ENCODE data around the gene IMPACT.
A peak's percentile ranks its signal among the peaks of the same experiment; 100 is the strongest.

The IMPACT gene

DNA sequence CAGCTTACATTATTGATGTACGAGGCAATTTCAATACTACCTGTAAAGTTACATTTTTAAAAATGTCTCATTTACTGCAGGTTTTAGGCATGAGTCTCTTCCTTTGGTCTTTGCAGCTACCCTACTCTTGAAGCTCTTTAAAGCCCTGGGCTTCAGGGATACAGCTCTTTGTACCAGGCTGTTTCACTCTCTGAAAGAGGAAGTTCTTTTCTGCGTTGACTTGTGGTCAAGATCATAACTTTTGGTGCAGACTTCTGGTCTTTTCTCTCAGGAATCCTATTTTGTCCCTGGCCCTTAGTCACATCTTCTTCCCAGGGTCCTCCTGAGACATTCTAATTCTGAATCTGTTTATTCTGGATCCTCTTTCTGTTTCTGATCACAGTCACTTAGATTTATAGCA, 17.4 kb downstream of the IMPACT start:
- H3K4me2 ChIP-seq (ENCODE audit: low read depth, low read length): peak overlapping the region; percentile 10
- no peak for TF ChIP-seq EZH2phosphoT487 (IDR thresholded peaks at IDR 0.05; ENCODE audit: low read length)
- no peak for TF ChIP-seq EZH2 (optimal IDR thresholded peaks at IDR 0.05; ENCODE audit: low read depth, low read length)
- TF ChIP-seq, protein P1, sequence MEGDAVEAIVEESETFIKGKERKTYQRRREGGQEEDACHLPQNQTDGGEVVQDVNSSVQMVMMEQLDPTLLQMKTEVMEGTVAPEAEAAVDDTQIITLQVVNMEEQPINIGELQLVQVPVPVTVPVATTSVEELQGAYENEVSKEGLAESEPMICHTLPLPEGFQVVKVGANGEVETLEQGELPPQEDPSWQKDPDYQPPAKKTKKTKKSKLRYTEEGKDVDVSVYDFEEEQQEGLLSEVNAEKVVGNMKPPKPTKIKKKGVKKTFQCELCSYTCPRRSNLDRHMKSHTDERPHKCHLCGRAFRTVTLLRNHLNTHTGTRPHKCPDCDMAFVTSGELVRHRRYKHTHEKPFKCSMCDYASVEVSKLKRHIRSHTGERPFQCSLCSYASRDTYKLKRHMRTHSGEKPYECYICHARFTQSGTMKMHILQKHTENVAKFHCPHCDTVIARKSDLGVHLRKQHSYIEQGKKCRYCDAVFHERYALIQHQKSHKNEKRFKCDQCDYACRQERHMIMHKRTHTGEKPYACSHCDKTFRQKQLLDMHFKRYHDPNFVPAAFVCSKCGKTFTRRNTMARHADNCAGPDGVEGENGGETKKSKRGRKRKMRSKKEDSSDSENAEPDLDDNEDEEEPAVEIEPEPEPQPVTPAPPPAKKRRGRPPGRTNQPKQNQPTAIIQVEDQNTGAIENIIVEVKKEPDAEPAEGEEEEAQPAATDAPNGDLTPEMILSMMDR (IDR thresholded peaks at IDR 0.05; ENCODE audit: low read length): no peak
- DNase-seq: peak; percentile 56
- H3K4me1 ChIP-seq (ENCODE audit: low read length): peaks cover 43% of the 10 kb centered on the region
- peak overlapping the region; percentile 14; the same call in 1 of the 2 replicates for H3K27ac ChIP-seq (ENCODE audit: low read length)
- H3K36me3 ChIP-seq (replicated peaks; ENCODE audit: insufficient read depth, low read length): no peaks in the 10 kb centered on the region
- H3K27me3 ChIP-seq (replicated peaks; ENCODE audit: insufficient read depth, low read length): no peaks in the 10 kb centered on the region
- H3K9me2 ChIP-seq (replicated peaks; ENCODE audit: insufficient read depth, low read length): no peaks in the 10 kb centered on the region
- peaks cover 27% of the 10 kb centered on the region for H3F3A ChIP-seq (ENCODE audit: insufficient read depth, low read length)
- H3K79me2 ChIP-seq (ENCODE audit: low read length): no peaks in the 10 kb centered on the region
- no peak overlapping the region for H3K4me3 ChIP-seq (ENCODE audit: low read length)
- H2AFZ ChIP-seq (ENCODE audit: low read length): no peak overlapping the region
- no peaks in the 10 kb centered on the region for H3K9me3 ChIP-seq (replicated peaks; ENCODE audit: insufficient read depth, low read length)
- H4K20me1 ChIP-seq (ENCODE audit: insufficient read depth, low read length): no peaks in the 10 kb centered on the region
- H3K9ac ChIP-seq (ENCODE audit: low read length): no peak overlapping the region

DNA sequence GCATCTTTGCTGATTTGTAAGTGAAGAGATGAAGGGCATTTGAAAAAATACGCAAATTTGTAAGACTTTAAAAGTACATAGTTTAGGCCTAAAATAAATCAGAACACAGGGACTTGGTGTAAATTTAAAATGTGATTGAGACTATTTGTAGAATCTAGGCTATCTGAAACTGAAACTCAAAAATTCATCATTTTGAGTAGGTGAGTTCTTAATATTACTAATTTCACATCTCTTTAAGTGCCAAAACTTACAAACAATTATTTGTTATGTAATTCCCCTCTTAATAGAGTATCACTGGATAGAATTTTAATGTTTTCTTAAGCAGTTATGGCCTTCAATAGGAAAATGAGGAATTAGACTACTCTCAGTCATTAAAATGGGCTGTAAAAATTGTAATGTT, 20.0 kb downstream of the IMPACT start:
- Histone ChIP-seq H3K27ac (ENCODE audit: low read length) (peak overlapping the region; percentile 5; the same call in 1 of the 2 replicates), H2AFZ (ENCODE audit: low read length) (no peak overlapping the region), H3K79me2 (ENCODE audit: low read length) (no peaks in the 10 kb centered on the region), H3K4me3 (ENCODE audit: low read length) (peak overlapping the region; percentile 10; the same call in 1 of the 2 replicates), H3F3A (ENCODE audit: insufficient read depth, low read length) (peaks cover 27% of the 10 kb centered on the region), H3K9ac (ENCODE audit: low read length) (no peak overlapping the region), H3K9me3 (replicated peaks; ENCODE audit: insufficient read depth, low read length) (no peaks in the 10 kb centered on the region), H3K27me3 (replicated peaks; ENCODE audit: insufficient read depth, low read length) (no peaks in the 10 kb centered on the region), H3K36me3 (replicated peaks; ENCODE audit: insufficient read depth, low read length) (no peaks in the 10 kb centered on the region), H3K9me2 (replicated peaks; ENCODE audit: insufficient read depth, low read length) (no peaks in the 10 kb centered on the region), H3K4me1 (ENCODE audit: low read length) (peaks cover 48% of the 10 kb centered on the region), H4K20me1 (ENCODE audit: insufficient read depth, low read length) (no peaks in the 10 kb centered on the region), H3K4me2 (ENCODE audit: low read depth, low read length) (peak overlapping the region; percentile 58)
- TF ChIP-seq EZH2 (optimal IDR thresholded peaks at IDR 0.05; ENCODE audit: low read depth, low read length): no peak
- TF ChIP-seq, protein P1 (IDR thresholded peaks at IDR 0.05; ENCODE audit: low read length): no peak
- TF ChIP-seq EZH2phosphoT487 (IDR thresholded peaks at IDR 0.05; ENCODE audit: low read length): no peak
- peak; percentile 49 for DNase-seq

DNA sequence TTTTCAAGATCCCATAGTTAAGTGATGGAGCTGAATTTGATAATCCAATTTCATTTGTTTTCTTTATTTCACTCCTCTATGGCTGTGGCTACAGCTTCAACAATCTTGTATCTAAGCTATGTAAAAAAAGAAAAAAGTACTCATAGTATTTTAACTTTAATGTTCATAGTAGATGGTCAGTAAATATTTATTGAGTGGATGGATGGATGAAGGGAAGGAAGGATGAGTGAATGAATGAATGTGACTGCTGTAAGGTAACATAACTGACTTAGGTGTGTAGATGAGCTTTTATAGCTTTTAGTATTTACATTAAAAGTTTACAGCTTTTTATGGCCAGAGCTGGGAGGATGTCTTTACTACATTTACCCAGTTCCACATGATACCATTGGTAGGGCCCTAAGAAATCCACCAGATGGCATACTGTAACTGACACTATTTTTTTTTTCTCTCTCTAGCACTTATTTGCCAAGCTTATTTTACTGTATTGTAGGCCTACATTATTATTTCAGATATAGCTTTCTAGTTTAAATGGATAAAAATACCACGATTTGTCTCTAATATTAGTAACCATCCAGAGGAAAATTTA, 20.6 kb downstream of the IMPACT start:
- Histone ChIP-seq H3K4me3 (ENCODE audit: low read length) (0 out of 2 replicates have a peak overlapping the region, but pooled peaks have one; percentile 10), H3K27ac (ENCODE audit: low read length) (no peak overlapping the region)
- DNase-seq: peak; percentile 19

More for the DNA sequence above, 20.6 kb downstream of the IMPACT start:
- H2AFZ ChIP-seq (ENCODE audit: low read length): no peak overlapping the region
- H3K4me2 ChIP-seq (ENCODE audit: low read depth, low read length): peak overlapping the region; percentile 58
- H4K20me1 ChIP-seq (ENCODE audit: insufficient read depth, low read length): no peaks in the 10 kb centered on the region
- TF ChIP-seq EZH2phosphoT487 (IDR thresholded peaks at IDR 0.05; ENCODE audit: low read length): no peak
- TF ChIP-seq, protein P1 (IDR thresholded peaks at IDR 0.05; ENCODE audit: low read length): peak; percentile 47
- H3F3A ChIP-seq (ENCODE audit: insufficient read depth, low read length): peaks cover 27% of the 10 kb centered on the region
- H3K79me2 ChIP-seq (ENCODE audit: low read length): no peaks in the 10 kb centered on the region
- H3K9me2 ChIP-seq (replicated peaks; ENCODE audit: insufficient read depth, low read length): no peaks in the 10 kb centered on the region
- no peaks in the 10 kb centered on the region for H3K9me3 ChIP-seq (replicated peaks; ENCODE audit: insufficient read depth, low read length)
- H3K27me3 ChIP-seq (replicated peaks; ENCODE audit: insufficient read depth, low read length): no peaks in the 10 kb centered on the region
- no peaks in the 10 kb centered on the region for H3K36me3 ChIP-seq (replicated peaks; ENCODE audit: insufficient read depth, low read length)
- no peak overlapping the region for H3K9ac ChIP-seq (ENCODE audit: low read length)
- peaks cover 48% of the 10 kb centered on the region for H3K4me1 ChIP-seq (ENCODE audit: low read length)
